WTC11 (cell line): Measurements from ENCODE around the gene KNTC1. TPM values are rescaled to one million over a fixed set of nuclear protein-coding genes. Genes with fewer than 3 reads are reported as not detected.
"Not testable (repeated sequence)": the region's sequence is repeated elsewhere in the genome, so short reads cannot be mapped to it uniquely, and the experiment has no call there.

Experiments used
- ATAC-seq: fragments of 200-7000 bp; cut with Tn5 transposase; 2 replicates; pipeline ENCODE4 v1.10.0; 2021; ENCODE audit warnings: mild to moderate bottlenecking, moderate library complexity
- CTCF ChIA-PET: fragments of 300-600 bp; sonication (Branson Sonifier 250); formaldehyde crosslinking; loops from one replicate; lab custom pipeline; 2021; ENCODE audit warnings: antibody characterized with exemption; lab: Charles Lee
- POLR2A ChIA-PET: fragments of 350-600 bp; sonication (Branson Sonifier 250); formaldehyde crosslinking; loops from one replicate; lab custom pipeline; 2021; ENCODE audit warnings: antibody characterized with exemption; lab: Charles Lee
- DNase-seq: peaks from one replicate; pipeline ENCODE4 v3.0.0; 2021; ENCODE audit warnings: low spot score
- H3K27ac Mint-ChIP-seq: 2 replicates; pipeline ENCODE4 v1.8.0; 2021; ENCODE audit warnings: mixed read lengths
- H3K27me3 Mint-ChIP-seq: 2 replicates; pipeline ENCODE4 v1.8.0; 2021; ENCODE audit warnings: low read depth, mild to moderate bottlenecking, moderate library complexity, mixed read lengths
- H3K36me3 Mint-ChIP-seq: 2 replicates; pipeline ENCODE4 v1.8.0; 2021; ENCODE audit warnings: mixed read lengths
- H3K4me1 Mint-ChIP-seq: 2 replicates; pipeline ENCODE4 v1.8.0; 2022; ENCODE audit warnings: mixed read lengths
- H3K4me3 Mint-ChIP-seq: 2 replicates; pipeline ENCODE4 v1.8.0; 2021; ENCODE audit warnings: mild to moderate bottlenecking, moderate library complexity, mixed read lengths
- H3K9me3 Mint-ChIP-seq: 2 replicates; pipeline ENCODE4 v1.8.0; 2021; ENCODE audit warnings: mixed read lengths
- AR ChIP-seq: fragments of 250-450 bp; sonication (Bioruptor Pico); IDR thresholded peaks from 2 replicates; pipeline ENCODE4 v1.9.0; 2021; ENCODE audit warnings: mild to moderate bottlenecking
- ATF1 ChIP-seq: sonication (generic); formaldehyde crosslinking; IDR thresholded peaks from 2 replicates; pipeline ENCODE4 v1.8.1; 2023; ENCODE audit warnings: mild to moderate bottlenecking, moderate library complexity, missing genetic modification reagents
- E2F1 ChIP-seq: sonication (generic); formaldehyde crosslinking; IDR thresholded peaks from 2 replicates; pipeline ENCODE4 v1.8.0; 2022; ENCODE audit warnings: mild to moderate bottlenecking, missing genetic modification reagents
- E2F4 ChIP-seq: sonication (generic); formaldehyde crosslinking; IDR thresholded peaks from 2 replicates; pipeline ENCODE4 v1.8.1; 2022; ENCODE audit warnings: low read depth, mild to moderate bottlenecking, moderate library complexity, missing genetic modification reagents, borderline replicate concordance
- ETV6 ChIP-seq: sonication (generic); formaldehyde crosslinking; IDR thresholded peaks from 2 replicates; pipeline ENCODE4 v1.8.1; 2022; ENCODE audit warnings: mild to moderate bottlenecking, missing genetic modification reagents
- FOXK1 ChIP-seq: sonication (generic); formaldehyde crosslinking; IDR thresholded peaks from 2 replicates; pipeline ENCODE4 v1.8.0; 2022; ENCODE audit warnings: mild to moderate bottlenecking, moderate library complexity, missing genetic modification reagents
- GABPB1 ChIP-seq: sonication (generic); formaldehyde crosslinking; IDR thresholded peaks from 2 replicates; pipeline ENCODE4 v1.8.1; 2023; ENCODE audit warnings: mild to moderate bottlenecking, missing genetic modification reagents
- HMGA2 ChIP-seq: fragments of 250-450 bp; sonication (Bioruptor Pico); IDR thresholded peaks from 2 replicates; pipeline ENCODE4 v1.4.0; 2021; ENCODE audit warnings: mild to moderate bottlenecking, moderate library complexity
- IRF1 ChIP-seq: sonication (generic); formaldehyde crosslinking; IDR thresholded peaks from 2 replicates; pipeline ENCODE4 v1.8.0; 2023; ENCODE audit warnings: missing genetic modification reagents
- MYBL2 ChIP-seq: sonication (generic); formaldehyde crosslinking; IDR thresholded peaks from 2 replicates; pipeline ENCODE4 v1.8.1; 2023; ENCODE audit warnings: mild to moderate bottlenecking, moderate library complexity, missing genetic modification reagents
- NFATC4 ChIP-seq: fragments of 250-450 bp; sonication (Bioruptor Pico); IDR thresholded peaks from 2 replicates; pipeline ENCODE4 v1.9.0; 2021; ENCODE audit warnings: mild to moderate bottlenecking
- NFE2L1 ChIP-seq: sonication (generic); formaldehyde crosslinking; IDR thresholded peaks from 2 replicates; pipeline ENCODE4 v1.8.1; 2023; ENCODE audit warnings: missing genetic modification reagents
- OVOL2 ChIP-seq: fragments of 250-450 bp; sonication (Bioruptor Pico); IDR thresholded peaks from 2 replicates; pipeline ENCODE4 v1.9.0; 2021; ENCODE audit warnings: mild to moderate bottlenecking, borderline replicate concordance
- ZNF281 ChIP-seq: sonication (generic); formaldehyde crosslinking; IDR thresholded peaks from 2 replicates; pipeline ENCODE4 v1.8.0; 2023; ENCODE audit warnings: mild to moderate bottlenecking, missing genetic modification reagents
- ZNF396 ChIP-seq: fragments of 250-450 bp; sonication (Bioruptor Pico); IDR thresholded peaks from 2 replicates; pipeline ENCODE4 v1.8.0; 2021; ENCODE audit warnings: mild to moderate bottlenecking, moderate library complexity, borderline replicate concordance
- ZNF671 ChIP-seq: fragments of 250-450 bp; sonication (Bioruptor Pico); IDR thresholded peaks from 2 replicates; pipeline ENCODE4 v1.8.0; 2021; ENCODE audit warnings: mild to moderate bottlenecking
- ZSCAN18 ChIP-seq: fragments of 250-450 bp; sonication (Bioruptor Pico); IDR thresholded peaks from 2 replicates; pipeline ENCODE4 v2.1.2; 2022; ENCODE audit warnings: mild to moderate bottlenecking, moderate library complexity
- total RNA-seq: library from RNA; stranded (reverse); gene quantifications from 3 replicates; pipeline ENCODE4 v1.2.3, GENCODE V29; 2021
- TF ChIP-seq, protein P1 (sequence below): sonication (generic); formaldehyde crosslinking; conservative IDR thresholded peaks from 2 replicates; pipeline ENCODE4 v1.8.1; 2022; ENCODE audit warnings: mild to moderate bottlenecking, missing genetic modification reagents
- TF ChIP-seq, protein P2 (sequence below): fragments of 250-450 bp; sonication (Bioruptor Pico); IDR thresholded peaks from 2 replicates; pipeline ENCODE4 v1.9.0; 2021; ENCODE audit warnings: mild to moderate bottlenecking
- TF ChIP-seq, protein P3 (sequence below): sonication (generic); formaldehyde crosslinking; IDR thresholded peaks from 2 replicates; pipeline ENCODE4 v1.8.1; 2023; ENCODE audit warnings: mild to moderate bottlenecking, missing genetic modification reagents
- TF ChIP-seq, protein P4 (sequence below): sonication (generic); formaldehyde crosslinking; IDR thresholded peaks from 2 replicates; pipeline ENCODE4 v1.8.1; 2022; ENCODE audit warnings: mild to moderate bottlenecking, moderate library complexity, missing genetic modification reagents

Gene KNTC1
- total RNA-seq, 1 experiment from 2014 or later: 85.1 TPM

DNA sequence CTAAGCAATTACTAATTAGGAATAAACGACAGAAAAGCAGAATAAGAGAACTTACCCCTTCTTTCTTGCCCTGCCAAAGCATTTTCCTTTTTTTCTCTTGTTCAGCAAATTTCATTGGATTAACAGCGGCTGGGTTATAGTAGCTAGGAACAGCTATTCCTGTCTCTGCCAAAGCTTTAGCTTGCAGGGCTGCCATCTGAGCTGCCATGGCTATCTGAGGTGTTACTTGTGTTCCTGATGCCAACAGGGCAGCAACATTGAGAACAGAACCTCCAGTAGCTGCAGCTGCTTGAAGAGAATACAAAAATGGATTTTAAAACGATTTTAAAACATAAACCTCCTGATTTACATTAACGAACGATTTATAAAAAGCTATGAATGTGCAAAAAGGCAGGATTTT, 18.9 kb upstream of the KNTC1 start (continued):
- no peak for TF ChIP-seq ZSCAN18 (CRISPR knock-in tag)
- TF ChIP-seq GABPB1 (CRISPR knock-in tag): no peak
- no peak for TF ChIP-seq ETV6 (CRISPR knock-in tag)
- TF ChIP-seq MYBL2 (CRISPR knock-in tag): no peak
- no peak for TF ChIP-seq ZNF281
- TF ChIP-seq, protein P1, sequence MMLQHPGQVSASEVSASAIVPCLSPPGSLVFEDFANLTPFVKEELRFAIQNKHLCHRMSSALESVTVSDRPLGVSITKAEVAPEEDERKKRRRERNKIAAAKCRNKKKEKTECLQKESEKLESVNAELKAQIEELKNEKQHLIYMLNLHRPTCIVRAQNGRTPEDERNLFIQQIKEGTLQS (CRISPR knock-in tag): no peak
- TF ChIP-seq, protein P2, sequence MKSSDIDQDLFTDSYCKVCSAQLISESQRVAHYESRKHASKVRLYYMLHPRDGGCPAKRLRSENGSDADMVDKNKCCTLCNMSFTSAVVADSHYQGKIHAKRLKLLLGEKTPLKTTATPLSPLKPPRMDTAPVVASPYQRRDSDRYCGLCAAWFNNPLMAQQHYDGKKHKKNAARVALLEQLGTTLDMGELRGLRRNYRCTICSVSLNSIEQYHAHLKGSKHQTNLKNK (CRISPR knock-in tag): no peak
- TF ChIP-seq, protein P3, sequence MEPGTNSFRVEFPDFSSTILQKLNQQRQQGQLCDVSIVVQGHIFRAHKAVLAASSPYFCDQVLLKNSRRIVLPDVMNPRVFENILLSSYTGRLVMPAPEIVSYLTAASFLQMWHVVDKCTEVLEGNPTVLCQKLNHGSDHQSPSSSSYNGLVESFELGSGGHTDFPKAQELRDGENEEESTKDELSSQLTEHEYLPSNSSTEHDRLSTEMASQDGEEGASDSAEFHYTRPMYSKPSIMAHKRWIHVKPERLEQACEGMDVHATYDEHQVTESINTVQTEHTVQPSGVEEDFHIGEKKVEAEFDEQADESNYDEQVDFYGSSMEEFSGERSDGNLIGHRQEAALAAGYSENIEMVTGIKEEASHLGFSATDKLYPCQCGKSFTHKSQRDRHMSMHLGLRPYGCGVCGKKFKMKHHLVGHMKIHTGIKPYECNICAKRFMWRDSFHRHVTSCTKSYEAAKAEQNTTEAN (CRISPR knock-in tag): no peak
- no peak for TF ChIP-seq NFATC4 (CRISPR knock-in tag)
- no peak for TF ChIP-seq IRF1
- TF ChIP-seq OVOL2: no peak

DNA sequence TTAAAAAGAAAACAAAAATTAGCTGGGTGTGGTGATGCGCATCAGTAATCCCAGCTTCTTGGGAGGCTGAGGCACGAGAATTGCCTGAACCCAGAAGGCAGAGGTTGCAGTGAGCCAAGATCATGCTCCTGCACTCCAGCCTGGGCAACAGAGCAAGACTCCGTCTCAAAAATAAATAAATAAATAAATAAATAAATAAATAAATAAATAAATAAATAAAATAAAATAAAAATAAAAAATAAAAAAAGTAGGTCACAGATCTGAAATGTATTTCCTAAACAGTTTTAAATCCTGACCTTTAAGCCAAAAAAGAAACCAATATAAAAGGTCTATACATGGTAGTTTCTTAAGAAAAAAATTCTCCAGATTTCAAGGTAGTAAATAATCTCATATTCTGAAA, 14.0 kb upstream of the KNTC1 start:
- TF ChIP-seq HMGA2: peak; percentile 66
- POLR2A ChIA-PET, ATAC-seq, H3K9me3 Mint-ChIP-seq, DNase-seq, H3K27ac Mint-ChIP-seq, CTCF ChIA-PET, H3K27me3 Mint-ChIP-seq, H3K4me3 Mint-ChIP-seq, H3K4me1 Mint-ChIP-seq: not testable (repeated sequence)
- H3K36me3 Mint-ChIP-seq: peaks cover 96% of the 10 kb centered on the region

- DNase-seq: no peak
- ChIA-PET POLR2A (no interaction called here), CTCF (no interaction called here)
- TF ChIP-seq AR (CRISPR knock-in tag) (no peak), NFE2L1 (CRISPR knock-in tag) (no peak), FOXK1 (CRISPR knock-in tag) (no peak), OVOL2 (no peak), ZNF396 (no peak), E2F4 (CRISPR knock-in tag) (no peak), E2F1 (CRISPR knock-in tag) (no peak), GABPB1 (CRISPR knock-in tag) (no peak), ZNF671 (CRISPR knock-in tag) (no peak), ATF1 (CRISPR knock-in tag) (no peak)
- TF ChIP-seq, protein P4, sequence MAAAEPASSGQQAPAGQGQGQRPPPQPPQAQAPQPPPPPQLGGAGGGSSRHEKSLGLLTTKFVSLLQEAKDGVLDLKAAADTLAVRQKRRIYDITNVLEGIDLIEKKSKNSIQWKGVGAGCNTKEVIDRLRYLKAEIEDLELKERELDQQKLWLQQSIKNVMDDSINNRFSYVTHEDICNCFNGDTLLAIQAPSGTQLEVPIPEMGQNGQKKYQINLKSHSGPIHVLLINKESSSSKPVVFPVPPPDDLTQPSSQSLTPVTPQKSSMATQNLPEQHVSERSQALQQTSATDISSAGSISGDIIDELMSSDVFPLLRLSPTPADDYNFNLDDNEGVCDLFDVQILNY (CRISPR knock-in tag): no peak
- ATAC-seq: no peak
- Mint-ChIP-seq H3K4me1 (no peaks in the 10 kb centered on the region), H3K27me3 (no peaks in the 10 kb centered on the region), H3K4me3 (no peak overlapping the region), H3K9me3 (no peaks in the 10 kb centered on the region), H3K36me3 (peaks cover 96% of the 10 kb centered on the region), H3K27ac (no peak overlapping the region)
These were observed 13.4 kb upstream of the KNTC1 start for GRCh38 chr12:122513660-122514059.
